HCT116 (cell line): Measurements from ENCODE around the gene TOM1.

ENCODE experiments used
- CTCF ChIP-seq, 3 experiments: fragments of 200-600 bp in 1 of 3; sonication (generic) in 1 of 3; IDR thresholded peaks in 2 of 3; conservative IDR thresholded peaks in 1 of 3; 2 replicates each; pipeline ENCODE4 v1.5.1; 2012 to 2017; ENCODE audit warnings: low read depth in 2 of 3, low read length in 2 of 3, antibody characterized with exemption in 1 of 3, borderline replicate concordance in 1 of 3, control low read depth in 1 of 3, mild to moderate bottlenecking in 1 of 3, mixed read lengths in 1 of 3, mixed run types in 1 of 3, moderate library complexity in 1 of 3; ENCODE audit not compliant: insufficient read depth in 1 of 3
- EZH2phosphoT487 ChIP-seq: fragments of 200-600 bp; IDR thresholded peaks from 2 replicates; pipeline ENCODE4 v1.6.1; 2018; ENCODE audit warnings: antibody characterized with exemption, borderline replicate concordance
- SIN3A ChIP-seq: IDR thresholded peaks from 2 replicates; pipeline ENCODE4 v1.6.1; 2012; ENCODE audit warnings: low read depth
- TCF7L2 ChIP-seq: IDR thresholded peaks from 2 replicates; pipeline ENCODE4 v1.7.0; 2011; ENCODE audit warnings: borderline replicate concordance, inconsistent platforms; ENCODE audit not compliant: insufficient read depth, insufficient read length; ENCODE audit errors: extremely low read depth

DNA sequence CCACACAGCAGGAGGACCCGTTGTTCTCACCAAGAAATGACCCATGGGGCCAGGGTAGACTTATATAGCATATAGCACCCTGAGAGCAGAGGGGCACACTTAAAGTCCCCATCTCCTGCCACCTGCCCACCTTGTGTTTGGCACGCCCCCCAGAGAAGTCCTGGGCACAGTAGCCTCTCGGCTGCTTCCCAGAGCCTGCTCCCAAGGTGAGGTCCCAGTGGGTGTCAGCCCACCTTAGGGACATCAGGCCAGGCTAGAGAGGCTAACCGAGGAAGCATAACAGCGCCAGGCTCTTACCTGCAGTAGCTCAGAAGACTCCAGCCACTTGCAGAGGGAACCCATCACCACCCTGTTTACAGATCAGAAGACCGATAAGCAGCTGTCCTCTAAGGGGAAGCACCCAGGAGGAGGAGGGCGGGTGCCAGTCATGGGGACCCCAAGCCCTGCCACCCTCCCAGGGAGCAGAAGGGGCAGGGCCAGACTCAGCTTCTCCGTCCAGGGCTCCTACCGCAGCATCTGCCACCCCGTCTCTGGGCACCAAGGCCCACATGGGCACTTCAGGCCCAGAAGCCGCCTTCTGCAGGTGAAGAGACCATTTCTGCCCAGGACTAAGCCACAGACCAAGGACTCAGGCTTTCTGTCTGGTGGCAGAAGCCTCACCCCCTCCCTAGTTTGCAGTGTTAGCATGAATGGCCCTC is 46.3 kb downstream of the TOM1 start:
- TF ChIP-seq CTCF (IDR thresholded peaks at IDR 0.05 in 2 of 3, conservative IDR thresholded peaks at IDR 0.05 in 1 of 3; ENCODE audit: borderline replicate concordance in 1 of 3, insufficient read depth in 1 of 3, low read depth in 2 of 3, low read length in 2 of 3) (no peak), TCF7L2 (no peak), EZH2phosphoT487 (no peak), SIN3A (no peak)
